RKO (cell line): ENCODE measurements around the gene ANKRD52.
"Not testable (repeated sequence)": the region's sequence is repeated elsewhere in the genome, so short reads cannot be mapped to it uniquely, and the experiment has no call there.

Experiments
- DNase-seq: peaks from one replicate; pipeline ENCODE4 v3.0.0-alpha.2; 2016; ENCODE audit warnings: low spot score

ANKRD52 gene

DNA sequence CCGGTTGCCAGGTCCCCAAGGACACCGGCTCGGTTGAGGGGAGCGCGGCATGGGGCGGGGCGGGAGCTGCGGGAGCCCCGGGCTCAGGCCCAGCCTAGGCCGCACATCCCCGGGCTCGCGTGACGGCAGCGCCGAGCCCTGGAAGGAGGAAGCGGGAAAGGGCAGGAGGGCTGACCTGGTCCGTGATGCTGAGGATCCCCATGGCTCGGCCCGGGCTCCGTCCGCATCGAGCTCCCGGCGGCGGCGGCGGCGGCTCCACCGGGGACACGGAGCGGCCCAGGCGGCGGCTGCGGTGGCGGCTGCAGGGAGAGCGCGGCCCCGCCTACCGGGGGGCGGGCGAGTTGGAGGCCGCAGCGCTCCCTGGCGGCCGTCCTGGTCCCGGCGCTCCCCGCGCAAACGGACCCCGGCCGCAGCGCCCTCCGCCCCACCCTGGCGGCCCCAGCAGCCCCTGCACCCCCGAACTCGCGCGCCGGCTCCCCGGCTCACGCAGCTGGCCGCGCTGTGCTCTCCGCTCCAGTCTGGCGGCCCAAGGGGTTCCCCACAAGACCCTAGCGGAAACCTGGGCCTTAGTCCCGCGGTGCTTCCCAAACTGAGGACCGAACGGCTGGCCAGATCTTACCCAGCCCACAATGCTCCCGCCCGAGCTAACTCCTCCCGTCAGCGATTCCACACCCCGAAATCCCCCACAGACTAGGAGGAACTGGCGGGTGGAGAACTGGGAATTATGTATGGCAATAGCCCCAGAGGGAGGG, at the start of gene ANKRD52:
Gene ANKRD52 (minus strand): TSS at position 317 of the 752 bp plus-strand sequence. CDS start 115 bp downstream, at position 202.
- DNase-seq, result peak; percentile 79

GRCh38 chr12:56307221-56307965, 49.2 kb upstream of the ANKRD52 start:
- DNase-seq, result no peak

DNA sequence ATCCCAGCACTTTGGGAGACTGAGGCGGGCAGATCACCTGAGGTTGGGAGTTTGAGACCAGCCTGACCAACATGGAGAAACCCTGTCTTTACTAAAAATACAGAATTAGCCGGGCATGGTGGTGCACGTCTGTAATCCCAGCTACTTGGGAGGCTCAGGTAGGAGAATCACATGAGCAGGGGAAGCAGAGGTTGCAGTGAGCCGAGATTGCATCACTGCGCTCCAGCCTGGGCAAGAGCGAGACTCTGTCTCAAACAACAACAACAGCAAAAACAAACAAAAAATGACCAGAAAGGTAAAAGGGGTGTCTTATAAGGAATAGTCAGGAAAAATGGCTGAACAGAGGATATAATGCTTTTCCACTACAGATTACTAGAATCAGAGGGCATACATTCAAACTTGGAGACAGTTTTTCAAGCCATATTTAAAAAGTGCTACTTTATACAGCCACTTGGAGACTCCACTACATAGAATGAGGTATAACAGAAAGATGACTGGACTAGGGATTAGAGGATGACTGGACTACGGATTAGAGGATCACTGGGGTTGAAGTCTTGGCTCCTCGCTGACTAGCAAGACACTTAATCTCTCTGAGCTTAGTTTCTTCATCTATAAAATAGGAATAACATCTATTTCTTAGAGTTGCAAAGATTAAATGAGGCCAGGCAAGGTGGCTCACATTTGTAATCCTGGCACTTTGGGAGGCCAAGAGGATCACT, 46.8 kb upstream of the ANKRD52 start:
- DNase-seq, result peak; percentile 61

- DNase-seq, result no peak
These were observed 46.1 kb upstream of the ANKRD52 start for GRCh38 chr12:56304276-56304675.

DNA sequence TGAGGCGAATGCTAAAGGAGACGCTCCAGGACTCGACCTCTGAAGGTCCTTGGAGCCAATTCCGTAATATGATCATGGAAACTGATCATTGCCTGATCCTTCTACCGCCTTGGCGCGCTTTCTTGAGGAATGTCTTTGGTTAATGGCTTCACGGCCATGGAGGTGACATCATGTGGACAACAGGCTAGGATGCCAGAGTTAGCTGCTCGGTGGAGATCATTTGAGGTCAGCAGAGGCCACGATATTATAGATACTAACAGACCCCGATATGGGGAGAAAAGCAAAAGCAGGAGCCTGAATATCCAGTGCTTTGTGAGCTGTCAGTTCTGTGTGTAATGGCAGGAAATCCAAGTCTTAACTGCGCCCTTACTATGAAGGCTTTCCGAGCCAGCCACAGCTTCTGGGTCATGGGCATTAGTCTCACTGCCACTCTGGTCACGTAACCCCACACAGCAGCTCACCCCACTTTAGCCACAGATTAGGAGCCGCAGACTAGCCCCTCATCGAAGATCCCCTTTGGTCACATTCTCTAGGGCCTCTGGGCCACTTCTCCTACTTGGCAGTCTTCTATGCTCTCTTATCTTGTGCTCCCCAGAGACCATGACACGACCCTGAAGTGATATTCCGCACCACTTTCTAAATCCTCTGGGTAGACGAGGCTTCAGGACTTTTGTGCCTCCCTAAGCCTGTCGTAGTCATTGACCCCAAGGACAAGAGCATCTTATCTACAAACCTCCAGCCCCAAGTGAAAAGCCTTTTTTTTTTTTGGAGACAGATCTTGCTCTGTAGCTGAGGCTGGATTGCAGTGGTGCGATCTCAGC, 42.7 kb upstream of the ANKRD52 start:
- DNase-seq, result no peak

GRCh38 chr12:56299853-56300643, 41.9 kb upstream of the ANKRD52 start, which contains the start of gene CS:
TSS of gene CS (minus strand) at chr12:56300330. CDS start at chr12:56300201, 129 bp downstream.
- DNase-seq, result peak; percentile 98

DNA sequence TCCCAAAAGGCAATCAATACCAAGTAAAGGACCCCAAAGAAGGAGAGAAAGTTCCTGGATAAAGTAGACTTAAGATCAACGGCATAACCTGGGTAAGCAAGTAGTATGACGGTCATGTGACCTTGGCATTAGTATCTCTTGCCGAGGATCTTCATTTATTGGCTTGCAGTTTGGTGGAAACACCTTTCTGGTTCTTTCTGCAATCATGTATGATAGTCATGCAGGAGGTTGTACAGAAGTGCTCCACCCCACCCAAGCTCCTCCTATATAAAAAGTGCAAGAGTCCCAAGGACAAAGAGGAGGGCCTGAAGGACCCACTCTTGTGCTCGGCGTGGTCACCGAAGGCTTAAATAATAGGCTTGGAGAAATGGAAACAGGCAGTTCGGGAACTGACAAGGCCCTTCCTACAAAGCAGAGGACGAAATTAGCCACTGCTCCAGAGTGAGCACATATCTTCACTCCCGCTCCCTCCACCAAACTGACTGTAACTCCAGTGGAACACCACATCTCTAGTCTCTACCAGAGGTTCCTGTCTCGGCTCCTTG, 41.2 kb upstream of the ANKRD52 start:
- DNase-seq, result no peak

GRCh38 chr12:56298828-56299227, 40.6 kb upstream of the ANKRD52 start:
- DNase-seq, result peak; percentile 16

DNA sequence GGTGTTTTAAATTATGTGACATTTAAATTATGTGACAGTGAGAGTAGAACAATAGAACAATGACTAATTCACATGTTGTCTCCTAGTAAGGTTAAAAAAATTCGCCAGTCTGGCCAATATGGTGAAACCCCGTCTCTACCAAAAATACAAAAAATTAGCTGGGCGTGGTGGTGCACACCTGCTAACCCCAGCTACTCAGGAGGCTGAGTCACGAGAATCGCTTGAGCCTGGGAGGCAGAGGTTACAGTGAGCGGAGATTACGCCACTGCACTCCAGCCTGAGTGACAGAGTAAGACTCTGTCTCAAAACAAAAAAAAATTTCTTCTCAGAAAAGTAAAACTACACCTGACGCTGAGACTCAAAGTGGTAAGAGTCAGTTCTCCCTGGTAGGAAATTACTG, 39.2 kb upstream of the ANKRD52 start:
- no peak for DNase-seq

DNA sequence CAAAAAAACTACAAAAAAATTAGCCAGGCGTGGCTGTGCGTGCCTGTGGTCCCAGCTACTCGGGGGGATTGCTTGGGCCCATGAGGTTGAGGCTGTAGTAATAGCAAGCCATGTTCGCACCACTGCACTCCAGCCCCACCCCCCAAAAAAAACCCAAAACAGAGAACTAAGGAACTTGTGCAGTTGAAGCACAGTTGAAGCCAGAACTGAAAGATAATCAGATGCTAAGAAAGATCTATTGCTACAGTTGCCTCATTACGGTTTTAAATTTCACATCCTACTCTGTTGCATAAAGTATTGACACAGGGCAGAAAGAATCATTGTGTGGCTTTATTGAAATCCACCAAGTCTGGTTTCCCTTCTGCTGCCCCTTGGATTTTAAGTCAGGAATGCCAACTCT, 38.1 kb upstream of the ANKRD52 start:
- no peak for DNase-seq

DNA sequence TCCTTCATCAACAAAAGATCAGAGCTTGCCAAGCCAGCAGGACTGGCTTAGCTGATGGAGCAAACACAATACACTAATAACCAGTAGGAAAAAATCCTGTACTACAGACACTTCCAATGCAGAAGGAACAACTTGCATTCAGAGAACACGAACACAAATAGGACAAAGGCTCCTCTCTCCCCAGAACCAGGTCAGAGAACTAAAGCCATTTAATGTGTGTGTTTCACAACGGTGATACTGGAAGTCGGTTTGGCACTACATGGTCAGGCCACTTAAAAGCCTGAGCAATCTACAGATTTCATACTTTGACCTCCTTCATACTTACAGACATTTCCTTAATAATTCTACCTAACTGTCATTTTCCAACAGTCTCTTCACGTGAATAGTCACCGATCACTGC, 35.6 kb upstream of the ANKRD52 start:
- no peak for DNase-seq

DNA sequence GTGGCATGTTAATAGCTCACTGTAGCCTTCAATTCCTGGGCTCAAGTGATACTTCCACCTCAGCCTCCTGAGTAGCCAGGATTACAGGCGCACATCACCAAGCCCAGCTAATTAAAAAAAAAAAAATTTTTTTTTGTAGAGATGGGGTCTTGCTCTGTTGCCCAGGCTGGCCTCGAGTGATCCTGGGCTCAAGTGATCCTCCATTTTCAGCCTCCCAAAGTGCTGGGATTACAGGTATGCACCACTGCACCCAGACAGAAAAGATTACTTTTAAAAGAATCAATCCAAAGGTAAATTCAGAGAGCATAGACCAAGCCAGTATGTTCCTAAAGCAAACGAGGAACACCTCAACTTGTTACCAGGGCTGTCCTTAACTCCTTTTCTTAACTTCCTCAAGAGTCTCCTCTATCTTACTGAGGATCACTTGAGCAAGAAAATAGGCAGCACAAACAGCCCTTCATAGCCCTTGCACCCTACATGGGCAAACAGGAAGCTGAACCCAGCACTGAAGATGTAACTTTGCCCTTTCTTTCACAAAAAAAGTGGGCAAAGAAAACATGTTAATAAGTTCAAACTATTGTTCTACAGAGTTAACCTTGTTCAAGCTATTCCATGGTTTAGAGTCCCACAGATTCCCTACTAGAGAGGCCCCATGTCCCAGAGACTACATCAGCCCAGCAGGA, 30.7 kb upstream of the ANKRD52 start:
- DNase-seq, result no peak

GRCh38 chr12:56286044-56286830, 28.1 kb upstream of the ANKRD52 start:
- no peak for DNase-seq

- not testable (repeated sequence) for DNase-seq
These were observed 26.1 kb upstream of the ANKRD52 start for GRCh38 chr12:56284263-56284662.

DNA sequence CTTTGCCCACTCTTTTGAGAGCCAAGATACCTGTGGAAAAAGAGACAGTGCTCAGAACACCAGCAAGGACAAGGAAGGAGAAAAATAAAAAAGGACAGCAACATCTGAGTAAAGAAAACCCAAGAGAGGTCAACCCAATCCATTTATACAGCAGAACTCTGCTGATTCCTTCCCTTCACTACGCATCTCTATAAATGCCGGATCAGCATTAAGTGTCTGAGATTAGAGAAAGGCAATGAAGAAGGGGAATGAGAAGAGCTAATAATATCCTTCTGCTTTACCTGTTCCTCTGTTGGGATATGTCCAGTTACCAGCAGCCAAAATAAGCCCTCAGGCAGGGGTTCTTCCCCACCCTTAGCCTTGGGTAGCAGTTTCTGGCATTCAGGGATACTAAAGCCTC, 24.4 kb upstream of the ANKRD52 start:
- DNase-seq, result no peak

GRCh38 chr12:56282030-56282429, 23.8 kb upstream of the ANKRD52 start:
- DNase-seq, result no peak

GRCh38 chr12:56280849-56281248, 22.7 kb upstream of the ANKRD52 start:
- DNase-seq, result no peak

DNA sequence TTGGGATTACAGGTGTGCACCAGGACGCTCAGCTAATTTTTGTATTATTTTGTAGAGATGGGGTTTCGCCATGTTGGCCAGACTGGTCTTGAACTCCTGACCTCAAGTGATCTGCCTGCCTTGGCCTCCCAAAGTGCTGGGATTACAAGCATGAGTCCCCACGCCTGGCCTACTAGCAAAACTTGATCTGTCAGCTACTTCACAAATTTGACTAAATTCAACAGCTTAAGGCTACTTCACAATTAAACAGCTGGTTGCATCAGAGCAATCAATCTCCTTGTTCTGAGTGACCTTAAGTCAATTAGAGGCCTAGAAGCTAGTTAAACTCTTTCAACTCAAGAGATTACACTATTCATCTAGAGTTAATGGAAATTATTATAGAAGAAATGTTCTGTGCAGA, 20.7 kb upstream of the ANKRD52 start:
- no peak for DNase-seq

DNA sequence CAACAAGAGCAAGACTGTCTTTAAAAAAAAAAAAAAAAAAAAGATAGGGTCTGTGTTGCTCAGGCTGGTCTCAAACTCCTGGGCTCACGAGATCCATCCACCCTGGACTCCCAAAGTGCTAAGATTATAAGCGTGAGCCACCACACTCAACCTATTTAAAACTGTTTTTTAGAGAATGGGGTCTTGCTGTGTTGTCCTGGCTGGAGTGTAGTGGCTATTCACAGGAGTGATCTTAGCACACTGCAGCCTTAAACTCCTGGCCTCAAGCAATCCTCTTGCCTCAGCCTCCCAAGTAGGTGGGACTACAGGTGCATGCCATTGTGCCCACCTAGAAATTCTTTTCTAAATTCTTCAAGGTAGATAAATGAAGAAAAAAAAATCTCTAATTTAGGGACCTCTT, 16.1 kb upstream of the ANKRD52 start:
- no peak for DNase-seq
